GM12878 (cell line): ENCODE data around the gene SEMA4D. TPM values are rescaled to one million over a fixed set of nuclear protein-coding genes. Genes with fewer than 3 reads are reported as not detected.

Source experiments
- ATAC-seq: fragments of 200-7000 bp; cut with Tn5 transposase; 3 replicates; pipeline ENCODE4 v1.9.1; 2020; ENCODE audit warnings: mild to moderate bottlenecking, moderate library complexity
- BruUV-seq: library from RNA; stranded (reverse); fragments of 400-500 nt; replicated peaks from 2 replicates; lab custom pipeline; 2021; lab: Mats Ljungman, UMichigan
- CTCF ChIA-PET: fragments of 300-600 bp; sonication (Branson Sonifier 250); formaldehyde crosslinking; extraction: SDS; loops from one replicate; lab custom pipeline; 2021; ENCODE audit warnings: inconsistent platforms; lab: Yijun Ruan, JAX
- POLR2A ChIA-PET: fragments of 350-600 bp; formaldehyde crosslinking; extraction: SDS; loops from one replicate; lab custom pipeline; 2021; ENCODE audit warnings: inconsistent platforms; lab: Charles Lee
- RAD21 ChIA-PET: fragments of 300-600 bp; sonication (Branson Sonifier 250); formaldehyde crosslinking; loops from one replicate; lab custom pipeline; 2023; ENCODE audit warnings: antibody characterized with exemption; ENCODE audit not compliant: unreplicated experiment; lab: Charles Lee
- SMC1A ChIA-PET: fragments of 300-600 bp; sonication (Branson Sonifier 250); formaldehyde crosslinking; loops from one replicate; lab custom pipeline; 2023; ENCODE audit not compliant: unreplicated experiment, uncharacterized antibody; lab: Charles Lee
- DNase-seq: peaks from one replicate; pipeline ENCODE4 v3.0.0-alpha.2; 2011; ENCODE audit warnings: low read depth, low spot score
- FAIRE-seq: peaks from 3 replicates; lab custom pipeline; 2011; peaks lifted over from hg19 to GRCh38; lab: Jason Lieb, UNC
- H2AFZ ChIP-seq: 2 replicates; pipeline ENCODE4 v1.6.0; 2011; ENCODE audit warnings: low read depth, low read length, control low read depth; ENCODE audit not compliant: control insufficient read depth
- H3K27ac ChIP-seq: 2 replicates; pipeline ENCODE4 v1.5.1; 2011; ENCODE audit warnings: control low read depth; ENCODE audit not compliant: control insufficient read depth, insufficient read depth
- H3K27me3 ChIP-seq, 2 experiments: replicated peaks in 1 of 2; 2 replicates each; pipeline versions ENCODE4 v1.6.0 to v1.6.1; 2011; ENCODE audit warnings: low read length in 1 of 2; ENCODE audit not compliant: control insufficient read depth in 2 of 2, insufficient read depth in 2 of 2
- H3K36me3 ChIP-seq, 2 experiments: 2 replicates each; pipeline ENCODE4 v1.5.1; 2011; ENCODE audit warnings: low read length in 1 of 2; ENCODE audit not compliant: control insufficient read depth in 2 of 2, insufficient read depth in 2 of 2
- H3K4me1 ChIP-seq: 2 replicates; pipeline ENCODE4 v1.6.1; 2011; ENCODE audit warnings: mild to moderate bottlenecking, low read length, moderate library complexity, mixed read lengths; ENCODE audit not compliant: control insufficient read depth, insufficient read depth
- H3K4me2 ChIP-seq: 2 replicates; pipeline ENCODE4 v1.6.0; 2011; ENCODE audit warnings: control low read depth; ENCODE audit not compliant: control insufficient read depth, insufficient read depth
- H3K4me3 ChIP-seq: fragments of 200-600 bp; sonication (generic); 2 replicates; pipeline ENCODE4 v1.5.1; 2016
- H3K79me2 ChIP-seq: 2 replicates; pipeline ENCODE4 v1.6.0; 2011; ENCODE audit warnings: low read length; ENCODE audit not compliant: control insufficient read depth, insufficient read depth
- H3K9ac ChIP-seq: 2 replicates; pipeline ENCODE4 v1.8.0; 2011; ENCODE audit warnings: low read length, control low read depth, mixed read lengths; ENCODE audit not compliant: control insufficient read depth, insufficient read depth
- H3K9me3 ChIP-seq: replicated peaks from 3 replicates; pipeline ENCODE4 v1.5.1; 2011; ENCODE audit warnings: mild to moderate bottlenecking, low read length; ENCODE audit not compliant: control insufficient read depth, insufficient read depth
- H4K20me1 ChIP-seq: 2 replicates; pipeline ENCODE4 v1.6.0; 2011; ENCODE audit not compliant: control insufficient read depth, insufficient read depth
- CREM ChIP-seq: IDR thresholded peaks from 2 replicates; pipeline ENCODE4 v1.6.1; 2014; ENCODE audit warnings: antibody characterized with exemption, low read depth
- ELK1 ChIP-seq: IDR thresholded peaks from 2 replicates; pipeline ENCODE4 v1.6.1; 2012; ENCODE audit warnings: low read depth, low read length, improper control_type of control experiment
- GATAD2B ChIP-seq: fragments of 450-650 bp; conservative IDR thresholded peaks from 2 replicates; pipeline ENCODE4 v1.6.1; 2017; ENCODE audit warnings: low read depth, mild to moderate bottlenecking, moderate library complexity
- NR2F1 ChIP-seq: fragments of 450-650 bp; conservative IDR thresholded peaks from 2 replicates; pipeline ENCODE4 v1.6.1; 2017; ENCODE audit warnings: mild to moderate bottlenecking
- TCF12 ChIP-seq: IDR thresholded peaks from 2 replicates; pipeline ENCODE4 v1.6.1; 2011; ENCODE audit warnings: low read depth, mild to moderate bottlenecking, low read length
- ZNF207 ChIP-seq: fragments of 450-650 bp; IDR thresholded peaks from 2 replicates; pipeline ENCODE4 v1.6.1; 2014; ENCODE audit warnings: antibody characterized with exemption, mild to moderate bottlenecking, borderline replicate concordance
- WGBS: methylation state at CpG from one replicate; pipeline ENCODE4 v1.1.6; 2016; ENCODE audit warnings: low lambda C conversion rate; ENCODE audit not compliant: insufficient replicate concordance, insufficient coverage; ENCODE audit errors: missing lambda C conversion rate; 5-methylcytosine and 5-hydroxymethylcytosine counted together
- in situ Hi-C: fragments of 300-500 bp; cut with MboI; formaldehyde crosslinking; loops from 9 replicates; pipeline ENCODE4 v1.14.3; 2018; ENCODE audit warnings: mixed read lengths
- intact Hi-C: fragments of 100-400 bp; cut with micrococcal nuclease; formaldehyde crosslinking; loops from one replicate; pipeline ENCODE4 v1.14.2; 2022; ENCODE audit not compliant: unreplicated experiment
- polyA plus RNA-seq, 11 experiments: library from polyadenylated mRNA; depleted of rRNA in 4 of 11; unstranded in 6 of 11; stranded (reverse) in 5 of 11; fragments of >200 nt; fragmentation: Nextera tagmentation in 4 of 11; fragmentation: Illumina TruSeq in 1 of 11; extraction: Ambion mirVana in 4 of 11; extraction: Trizol in 1 of 11; gene quantifications; 1 replicate in 1 of 11; 2 replicates in 10 of 11; pipeline versions ENCODE4 v1.2.1 to v1.2.3, GENCODE V29; 2011 to 2016; ENCODE audit warnings: inconsistent platforms in 2 of 11, missing spikeins in 2 of 11, low read depth in 1 of 11
- total RNA-seq, 4 experiments: library from RNA; depleted of rRNA in 3 of 4; stranded (reverse); fragments of >200 nt in 3 of 4; fragmentation: Illumina TruSeq in 1 of 4; extraction: Trizol in 1 of 4; gene quantifications; 2 replicates each; pipeline versions ENCODE4 v1.2.1 to v1.2.3, GENCODE V29; 2013 to 2021
- TF ChIP-seq, protein P1 (sequence below): IDR thresholded peaks from 2 replicates; pipeline ENCODE4 v1.6.1; 2011; ENCODE audit warnings: borderline replicate concordance, low read depth, mild to moderate bottlenecking, moderate library complexity, mixed read lengths, low read length; ENCODE audit not compliant: insufficient read depth; ENCODE audit errors: extremely low read length
- TF ChIP-seq, protein P2 (sequence below): fragments of 150-350 bp; IDR thresholded peaks from 2 replicates; pipeline ENCODE4 v1.6.1; 2014; ENCODE audit warnings: mild to moderate bottlenecking, low read depth, low read length

Gene SEMA4D
- total and polyA plus RNA-seq, 10 of the 15 experiments (the other 5 are each of a cell fraction or from before 2014, with no cell fraction given) = 15.1 to 136 (median 39.6) TPM

DNA sequence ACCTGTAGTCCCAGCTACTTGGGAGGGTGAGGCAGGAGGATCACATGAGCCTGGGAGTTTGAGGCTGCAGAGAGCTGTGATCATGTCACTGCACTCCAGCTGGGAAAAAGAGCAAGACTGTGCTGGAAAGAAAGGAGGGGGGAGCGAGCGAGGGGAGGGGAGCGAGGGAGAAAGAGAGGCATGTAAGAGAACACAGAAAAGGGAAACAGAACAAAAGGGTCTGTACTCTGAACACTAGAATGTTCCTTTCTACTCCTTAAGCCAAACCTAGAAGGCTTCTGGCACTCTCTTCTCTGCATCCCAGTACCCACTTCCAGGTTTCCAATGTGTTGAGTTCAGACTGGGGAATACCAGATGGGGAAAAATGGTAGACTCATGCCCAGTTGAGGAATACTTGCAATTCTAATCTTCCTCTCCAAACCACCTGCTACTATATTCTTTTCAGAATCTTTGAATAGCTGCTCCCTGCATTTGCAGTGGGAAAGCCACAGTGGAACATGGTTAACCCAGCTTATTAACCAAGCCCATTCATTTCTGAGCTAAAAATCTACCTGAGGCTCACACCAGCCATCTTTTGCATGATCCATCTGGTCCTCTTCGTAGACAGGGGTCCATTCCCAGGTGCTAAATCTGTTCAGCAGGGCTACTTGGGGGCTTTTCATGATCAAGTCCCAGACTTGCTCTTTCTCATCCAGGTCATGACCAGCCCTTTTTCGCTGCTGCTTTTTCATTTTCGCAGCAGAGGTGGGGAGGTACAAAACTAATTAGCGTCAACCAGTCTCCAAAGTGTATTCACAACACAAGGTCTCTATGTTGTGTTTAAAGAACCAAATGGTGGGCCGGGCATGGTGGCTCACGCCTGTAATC lies 34.9 kb downstream of the SEMA4D start:
- Histone ChIP-seq H4K20me1 (0 out of 2 replicates have a peak, but pooled peaks cover 2% of the 10 kb centered on the region), H3K4me3 (peak overlapping the region; percentile 25; the same call in 1 of the 2 replicates), H3K36me3 (peaks cover 9 to 15% of the 10 kb centered on the region in 2 experiments; a peak in 3 of 4 replicates), H3K9me3 (no peaks in the 10 kb centered on the region), H2AFZ (no peak overlapping the region), H3K4me1 (peaks cover 76% of the 10 kb centered on the region), H3K9ac (peak overlapping the region; percentile 41; the same call in 1 of the 2 replicates), H3K27ac (peak overlapping the region; percentile 99), H3K79me2 (peaks cover 91% of the 10 kb centered on the region), H3K27me3 (no peaks in the 10 kb centered on the region), H3K4me2 (peak overlapping the region; percentile 100)
- FAIRE-seq (no peak), DNase-seq (no peak), ATAC-seq (no peak)
- ChIA-PET RAD21 (interaction anchor here (1.3 to 4.8 kb wide), 4 partner anchors 20 to 85 kb away, joined by 3 to 32 read pairs (median 8); no protein-coding TSS in a partner anchor), SMC1A (interaction anchor here (0.7 to 2.0 kb wide), 13 partner anchors 8 to 88 kb away, joined by 3 to 17 read pairs (median 5); no protein-coding TSS in a partner anchor), POLR2A (interaction anchor here (0.7 to 1.5 kb wide), 4 partner anchors 15 to 54 kb away, joined by 3 to 7 read pairs (median 4); no protein-coding TSS in a partner anchor), CTCF (interaction anchor here (0.7 to 2.0 kb wide), 10 partner anchors 13 to 93 kb away, joined by 3 to 7 read pairs (median 4); no protein-coding TSS in a partner anchor)
- BruUV-seq = no TSS peak
- WGBS = 72% methylated on average over 6 of the region's 9 CpGs
- no peak for TF ChIP-seq TCF12
- 0 out of 2 replicates have a peak, but pooled peaks have one; percentile 24 for TF ChIP-seq GATAD2B
- in situ Hi-C loops = no loop called here
- intact Hi-C loops = loop anchor here (5.0 kb wide), 1 partner anchor 34 kb away; the partner anchor contains the start of gene SEMA4D

- Histone ChIP-seq H2AFZ (no peak overlapping the region), H3K9me3 (no peaks in the 10 kb centered on the region), H3K4me3 (no peak overlapping the region), H3K27me3 (no peaks in the 10 kb centered on the region), H3K27ac (peak overlapping the region; percentile 36), H4K20me1 (0 out of 2 replicates have a peak, but pooled peaks cover 2% of the 10 kb centered on the region), H3K9ac (no peak overlapping the region), H3K4me1 (peaks cover 68% of the 10 kb centered on the region), H3K4me2 (no peak overlapping the region), H3K79me2 (peaks cover 90% of the 10 kb centered on the region), H3K36me3 (peaks cover 11 to 13% of the 10 kb centered on the region in 2 experiments; a peak in 3 of 4 replicates)
- FAIRE-seq (no peak), ATAC-seq (no peak), DNase-seq (no peak)
- ChIA-PET SMC1A (interaction anchor here (1.0 to 2.0 kb wide), 9 partner anchors 9 to 87 kb away, joined by 3 to 17 read pairs (median 7); no protein-coding TSS in a partner anchor), RAD21 (interaction anchor here (0.7 to 4.8 kb wide), 4 partner anchors 35 to 86 kb away, joined by 3 to 32 read pairs (median 4); no protein-coding TSS in a partner anchor), CTCF (interaction anchor here (1.1 to 2.0 kb wide), 7 partner anchors 31 to 94 kb away, joined by 3 to 7 read pairs (median 5); no protein-coding TSS in a partner anchor), POLR2A (interaction anchor here (0.8 to 1.5 kb wide), 3 partner anchors 17 to 53 kb away, joined by 3 to 7 read pairs (median 4); no protein-coding TSS in a partner anchor)
- intact Hi-C loops (loop anchor here (5.0 kb wide), 1 partner anchor 35 kb away; the partner anchor contains the start of gene SEMA4D), in situ Hi-C loops (no loop called here)
- no TSS peak for BruUV-seq
- WGBS = 89% methylated on average over 5 of the region's 5 CpGs
- TF ChIP-seq NR2F1 = no peak
- TF ChIP-seq, protein P1, sequence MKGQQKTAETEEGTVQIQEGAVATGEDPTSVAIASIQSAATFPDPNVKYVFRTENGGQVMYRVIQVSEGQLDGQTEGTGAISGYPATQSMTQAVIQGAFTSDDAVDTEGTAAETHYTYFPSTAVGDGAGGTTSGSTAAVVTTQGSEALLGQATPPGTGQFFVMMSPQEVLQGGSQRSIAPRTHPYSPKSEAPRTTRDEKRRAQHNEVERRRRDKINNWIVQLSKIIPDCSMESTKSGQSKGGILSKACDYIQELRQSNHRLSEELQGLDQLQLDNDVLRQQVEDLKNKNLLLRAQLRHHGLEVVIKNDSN = no peak
- TF ChIP-seq, protein P2, sequence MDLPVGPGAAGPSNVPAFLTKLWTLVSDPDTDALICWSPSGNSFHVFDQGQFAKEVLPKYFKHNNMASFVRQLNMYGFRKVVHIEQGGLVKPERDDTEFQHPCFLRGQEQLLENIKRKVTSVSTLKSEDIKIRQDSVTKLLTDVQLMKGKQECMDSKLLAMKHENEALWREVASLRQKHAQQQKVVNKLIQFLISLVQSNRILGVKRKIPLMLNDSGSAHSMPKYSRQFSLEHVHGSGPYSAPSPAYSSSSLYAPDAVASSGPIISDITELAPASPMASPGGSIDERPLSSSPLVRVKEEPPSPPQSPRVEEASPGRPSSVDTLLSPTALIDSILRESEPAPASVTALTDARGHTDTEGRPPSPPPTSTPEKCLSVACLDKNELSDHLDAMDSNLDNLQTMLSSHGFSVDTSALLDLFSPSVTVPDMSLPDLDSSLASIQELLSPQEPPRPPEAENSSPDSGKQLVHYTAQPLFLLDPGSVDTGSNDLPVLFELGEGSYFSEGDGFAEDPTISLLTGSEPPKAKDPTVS = no peak
- no peak for TF ChIP-seq ZNF207
- TF ChIP-seq ELK1 = no peak
- TF ChIP-seq CREM = no peak
Observed at GRCh38 chr9:89462199-89462598, 35.7 kb downstream of the SEMA4D start.
